GM12873 (cell line): ENCODE results near the gene COL17A1.

Source experiments
- TF ChIP-seq, protein P1 (sequence below): IDR thresholded peaks from 2 replicates; pipeline ENCODE4 v1.5.1; 2012; ENCODE audit warnings: low read depth, mild to moderate bottlenecking, moderate library complexity, low read length, control low read depth; ENCODE audit not compliant: insufficient read depth; ENCODE audit errors: missing control alignments

COL17A1 gene

DNA sequence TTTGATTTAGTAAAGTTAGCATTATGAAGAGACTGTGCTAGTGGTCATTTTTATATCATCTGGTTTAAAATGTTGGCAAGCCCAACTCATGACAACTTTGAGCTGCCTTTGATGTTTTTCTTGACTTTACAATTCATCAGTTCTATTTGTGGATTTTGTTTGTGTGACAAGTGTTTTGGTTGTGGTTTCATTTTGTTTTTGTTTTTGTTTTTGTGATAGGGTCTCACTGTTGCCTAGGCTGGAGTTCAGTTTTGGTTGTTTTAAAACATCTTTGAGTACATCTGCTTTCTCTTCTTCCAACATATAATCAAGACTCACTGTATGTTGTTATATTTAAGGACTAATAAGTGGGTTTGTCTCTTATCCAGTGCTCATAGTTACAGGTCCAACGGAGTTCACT, 18.7 kb upstream of the COL17A1 start:
- TF ChIP-seq, protein P1, sequence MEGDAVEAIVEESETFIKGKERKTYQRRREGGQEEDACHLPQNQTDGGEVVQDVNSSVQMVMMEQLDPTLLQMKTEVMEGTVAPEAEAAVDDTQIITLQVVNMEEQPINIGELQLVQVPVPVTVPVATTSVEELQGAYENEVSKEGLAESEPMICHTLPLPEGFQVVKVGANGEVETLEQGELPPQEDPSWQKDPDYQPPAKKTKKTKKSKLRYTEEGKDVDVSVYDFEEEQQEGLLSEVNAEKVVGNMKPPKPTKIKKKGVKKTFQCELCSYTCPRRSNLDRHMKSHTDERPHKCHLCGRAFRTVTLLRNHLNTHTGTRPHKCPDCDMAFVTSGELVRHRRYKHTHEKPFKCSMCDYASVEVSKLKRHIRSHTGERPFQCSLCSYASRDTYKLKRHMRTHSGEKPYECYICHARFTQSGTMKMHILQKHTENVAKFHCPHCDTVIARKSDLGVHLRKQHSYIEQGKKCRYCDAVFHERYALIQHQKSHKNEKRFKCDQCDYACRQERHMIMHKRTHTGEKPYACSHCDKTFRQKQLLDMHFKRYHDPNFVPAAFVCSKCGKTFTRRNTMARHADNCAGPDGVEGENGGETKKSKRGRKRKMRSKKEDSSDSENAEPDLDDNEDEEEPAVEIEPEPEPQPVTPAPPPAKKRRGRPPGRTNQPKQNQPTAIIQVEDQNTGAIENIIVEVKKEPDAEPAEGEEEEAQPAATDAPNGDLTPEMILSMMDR: no peak

DNA sequence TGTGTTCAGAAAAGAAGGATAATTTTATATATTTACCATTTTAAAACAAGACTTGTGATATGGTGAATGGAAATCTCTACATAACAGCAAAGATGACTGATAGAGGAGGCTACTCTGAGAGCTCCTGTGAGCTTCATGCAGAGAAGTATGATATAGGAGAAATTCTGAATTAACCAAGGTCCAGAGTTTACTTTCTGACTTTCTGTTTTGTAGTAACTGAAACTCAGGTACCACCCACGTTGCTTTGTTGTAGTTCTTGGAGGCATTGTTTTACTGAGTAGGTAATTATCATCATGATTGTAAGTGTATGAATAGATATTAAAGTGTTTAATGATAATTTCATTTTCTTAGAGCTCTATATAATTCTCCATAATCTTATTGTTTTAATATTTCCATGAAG, 18.3 kb upstream of the COL17A1 start:
- TF ChIP-seq, protein P1: no peak

DNA sequence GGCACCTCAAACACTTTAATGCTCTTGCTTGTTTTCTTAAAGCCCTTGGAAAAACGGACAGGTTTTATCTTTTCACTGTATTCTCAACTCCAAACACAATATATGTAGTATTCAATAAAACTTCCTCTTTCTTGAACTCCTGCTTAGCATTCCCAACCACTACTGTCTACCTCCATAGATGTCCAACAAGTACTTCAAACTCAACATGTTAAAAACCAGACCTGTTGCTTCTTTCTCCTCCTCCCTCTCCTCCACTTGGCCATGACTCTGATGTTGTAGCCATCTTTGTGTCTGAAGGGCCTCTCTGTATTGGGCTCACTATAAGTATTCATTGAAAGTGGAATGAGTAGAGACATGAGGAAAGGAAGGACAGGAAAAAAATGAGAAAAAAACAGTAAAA, 16.2 kb upstream of the COL17A1 start:
- TF ChIP-seq, protein P1: no peak

DNA sequence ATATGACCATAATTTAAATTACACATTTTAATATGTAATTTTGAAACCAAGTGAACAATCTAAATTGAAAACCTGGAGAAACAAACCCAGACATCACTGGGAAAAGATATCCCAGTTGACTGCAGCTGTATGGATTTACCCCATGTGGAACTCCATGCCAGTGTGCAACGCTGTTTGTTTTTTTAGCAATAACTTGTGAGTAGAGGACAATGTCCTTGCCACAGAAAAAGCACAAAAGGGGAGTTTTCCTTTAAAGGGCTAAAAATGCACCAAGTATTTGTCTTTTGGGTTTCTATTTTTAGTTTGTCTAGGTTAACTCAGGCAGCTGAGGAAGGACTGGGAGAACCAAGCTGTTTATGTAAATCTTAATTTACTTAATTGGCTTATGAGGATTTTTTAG, 15.1 kb upstream of the COL17A1 start:
- TF ChIP-seq, protein P1: no peak

DNA sequence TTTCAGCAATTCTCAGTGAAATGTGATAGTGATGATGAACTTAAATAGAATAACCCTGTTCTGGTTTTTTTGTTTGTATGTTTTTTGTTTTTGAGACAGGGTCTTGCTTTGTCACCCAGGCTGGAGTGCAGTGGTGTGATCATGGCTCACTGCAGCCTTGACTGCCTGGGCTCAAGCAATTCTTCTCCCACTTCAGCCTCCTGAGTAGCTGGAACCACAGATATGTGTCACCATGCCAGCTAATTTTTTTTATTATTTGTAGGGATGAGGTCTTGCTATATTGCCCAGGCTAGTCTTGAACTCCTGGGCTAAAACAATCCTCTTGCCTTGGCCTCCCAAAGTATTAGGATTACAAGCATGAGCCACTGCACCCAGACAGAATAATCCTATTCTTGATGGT, 14.3 kb upstream of the COL17A1 start:
- TF ChIP-seq, protein P1: no peak

DNA sequence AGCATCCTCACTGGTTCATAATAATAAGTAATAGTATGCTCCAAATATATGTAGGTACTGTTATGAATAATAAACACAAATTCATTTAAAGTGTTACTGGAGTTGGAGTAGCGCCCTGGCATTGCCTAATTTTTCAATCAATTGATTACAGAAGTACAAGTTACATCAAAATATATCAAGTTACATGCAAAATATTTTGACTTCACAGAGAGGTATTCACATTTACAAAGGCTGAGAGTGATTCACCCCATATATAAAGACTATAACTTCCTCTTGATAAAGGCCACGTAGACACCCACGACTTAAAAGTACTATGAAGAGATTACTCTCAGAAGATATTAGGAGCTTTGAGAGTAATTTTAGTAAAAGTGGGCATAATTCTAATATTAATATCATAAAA, 13.6 kb upstream of the COL17A1 start:
- TF ChIP-seq, protein P1: no peak

DNA sequence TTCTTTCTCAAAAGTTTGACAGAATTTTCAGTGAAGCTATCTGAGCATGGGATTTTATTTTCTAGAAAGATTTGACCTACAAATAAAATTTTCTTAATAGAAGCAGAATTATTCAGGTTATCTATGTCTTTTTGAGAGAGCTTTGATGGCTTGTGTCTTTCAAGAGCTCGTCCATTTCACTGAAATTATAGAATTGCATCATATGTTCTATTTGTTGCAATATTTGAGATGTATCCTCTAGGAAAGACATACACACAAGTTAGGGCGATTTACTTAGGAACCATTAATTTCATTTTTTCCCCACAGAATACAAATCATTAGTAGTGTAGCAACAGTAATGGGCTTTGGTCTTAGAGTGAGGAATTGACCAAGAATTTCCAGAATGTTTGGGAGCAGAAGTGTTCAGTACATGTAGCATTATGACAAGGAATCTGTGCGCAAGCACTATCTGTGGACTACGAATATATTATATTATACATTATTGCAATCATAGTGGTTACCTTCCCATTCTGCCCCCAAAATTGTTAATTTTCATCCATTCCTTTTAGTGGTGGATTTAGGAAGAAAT, 12.8 kb upstream of the COL17A1 start:
- TF ChIP-seq, protein P1: no peak
